GM12878 (cell line): ENCODE measurements around the gene MED13L. TPM values are rescaled to one million over a fixed set of nuclear protein-coding genes. Genes with fewer than 3 reads are reported as not detected.

Source experiments
- ATAC-seq: fragments of 200-7000 bp; cut with Tn5 transposase; 3 replicates; pipeline ENCODE4 v1.9.1; 2020; ENCODE audit warnings: mild to moderate bottlenecking, moderate library complexity
- BruUV-seq: library from RNA; stranded (reverse); fragments of 400-500 nt; replicated peaks from 2 replicates; lab custom pipeline; 2021; lab: Mats Ljungman, UMichigan
- CTCF ChIA-PET: fragments of 300-600 bp; sonication (Branson Sonifier 250); formaldehyde crosslinking; extraction: SDS; loops from one replicate; lab custom pipeline; 2021; ENCODE audit warnings: inconsistent platforms; lab: Yijun Ruan, JAX
- POLR2A ChIA-PET: fragments of 350-600 bp; formaldehyde crosslinking; extraction: SDS; loops from one replicate; lab custom pipeline; 2021; ENCODE audit warnings: inconsistent platforms; lab: Charles Lee
- RAD21 ChIA-PET: fragments of 300-600 bp; sonication (Branson Sonifier 250); formaldehyde crosslinking; loops from one replicate; lab custom pipeline; 2023; ENCODE audit warnings: antibody characterized with exemption; ENCODE audit not compliant: unreplicated experiment; lab: Charles Lee
- SMC1A ChIA-PET: fragments of 300-600 bp; sonication (Branson Sonifier 250); formaldehyde crosslinking; loops from one replicate; lab custom pipeline; 2023; ENCODE audit not compliant: unreplicated experiment, uncharacterized antibody; lab: Charles Lee
- DNase-seq: peaks from one replicate; pipeline ENCODE4 v3.0.0-alpha.2; 2011; ENCODE audit warnings: low read depth, low spot score
- FAIRE-seq: peaks from 3 replicates; lab custom pipeline; 2011; peaks lifted over from hg19 to GRCh38; lab: Jason Lieb, UNC
- H2AFZ ChIP-seq: 2 replicates; pipeline ENCODE4 v1.6.0; 2011; ENCODE audit warnings: low read depth, low read length, control low read depth; ENCODE audit not compliant: control insufficient read depth
- H3K27ac ChIP-seq: 2 replicates; pipeline ENCODE4 v1.5.1; 2011; ENCODE audit warnings: control low read depth; ENCODE audit not compliant: control insufficient read depth, insufficient read depth
- H3K27me3 ChIP-seq, 2 experiments: replicated peaks in 1 of 2; 2 replicates each; pipeline versions ENCODE4 v1.6.0 to v1.6.1; 2011; ENCODE audit warnings: low read length in 1 of 2; ENCODE audit not compliant: control insufficient read depth in 2 of 2, insufficient read depth in 2 of 2
- H3K36me3 ChIP-seq, 2 experiments: 2 replicates each; pipeline ENCODE4 v1.5.1; 2011; ENCODE audit warnings: low read length in 1 of 2; ENCODE audit not compliant: control insufficient read depth in 2 of 2, insufficient read depth in 2 of 2
- H3K4me1 ChIP-seq: 2 replicates; pipeline ENCODE4 v1.6.1; 2011; ENCODE audit warnings: mild to moderate bottlenecking, low read length, moderate library complexity, mixed read lengths; ENCODE audit not compliant: control insufficient read depth, insufficient read depth
- H3K4me2 ChIP-seq: 2 replicates; pipeline ENCODE4 v1.6.0; 2011; ENCODE audit warnings: control low read depth; ENCODE audit not compliant: control insufficient read depth, insufficient read depth
- H3K4me3 ChIP-seq: fragments of 200-600 bp; sonication (generic); 2 replicates; pipeline ENCODE4 v1.5.1; 2016
- H3K79me2 ChIP-seq: 2 replicates; pipeline ENCODE4 v1.6.0; 2011; ENCODE audit warnings: low read length; ENCODE audit not compliant: control insufficient read depth, insufficient read depth
- H3K9ac ChIP-seq: 2 replicates; pipeline ENCODE4 v1.8.0; 2011; ENCODE audit warnings: low read length, control low read depth, mixed read lengths; ENCODE audit not compliant: control insufficient read depth, insufficient read depth
- H3K9me3 ChIP-seq: replicated peaks from 3 replicates; pipeline ENCODE4 v1.5.1; 2011; ENCODE audit warnings: mild to moderate bottlenecking, low read length; ENCODE audit not compliant: control insufficient read depth, insufficient read depth
- H4K20me1 ChIP-seq: 2 replicates; pipeline ENCODE4 v1.6.0; 2011; ENCODE audit not compliant: control insufficient read depth, insufficient read depth
- CBFB ChIP-seq: IDR thresholded peaks from 2 replicates; pipeline ENCODE4 v1.6.1; 2016; ENCODE audit warnings: antibody characterized with exemption, low read depth
- MTA3 ChIP-seq: IDR thresholded peaks from 2 replicates; pipeline ENCODE4 v1.6.1; 2012; ENCODE audit warnings: low read length, inconsistent platforms, borderline replicate concordance
- NFIC ChIP-seq: IDR thresholded peaks from 2 replicates; pipeline ENCODE4 v1.6.1; 2012; ENCODE audit warnings: low read depth, mild to moderate bottlenecking, inconsistent platforms, low read length, moderate library complexity
- NFXL1 ChIP-seq: fragments of 450-650 bp; IDR thresholded peaks from 2 replicates; pipeline ENCODE4 v1.6.1; 2017; ENCODE audit warnings: antibody characterized with exemption, mild to moderate bottlenecking, borderline replicate concordance
- NKRF ChIP-seq: fragments of 450-650 bp; conservative IDR thresholded peaks from 2 replicates; pipeline ENCODE4 v1.6.1; 2017; ENCODE audit warnings: mild to moderate bottlenecking, moderate library complexity
- PRDM15 ChIP-seq: fragments of 450-650 bp; formaldehyde crosslinking; IDR thresholded peaks from 2 replicates; pipeline ENCODE4 v1.4.0; 2020; ENCODE audit warnings: mild to moderate bottlenecking, moderate library complexity
- RAD51 ChIP-seq: fragments of 450-650 bp; IDR thresholded peaks from 2 replicates; pipeline ENCODE4 v1.6.1; 2016; ENCODE audit warnings: moderate library complexity, mild to moderate bottlenecking, inconsistent platforms
- REST ChIP-seq: IDR thresholded peaks from 2 replicates; pipeline ENCODE4 v1.6.1; 2012; ENCODE audit warnings: mild to moderate bottlenecking, low read depth, low read length
- RUNX3 ChIP-seq: IDR thresholded peaks from 2 replicates; pipeline ENCODE4 v1.6.1; 2012; ENCODE audit warnings: low read length, inconsistent platforms
- TCF3 ChIP-seq: IDR thresholded peaks from 2 replicates; pipeline ENCODE4 v1.6.1; 2012; ENCODE audit warnings: low read depth, mild to moderate bottlenecking, low read length, borderline replicate concordance; ENCODE audit not compliant: insufficient read depth
- YBX1 ChIP-seq: fragments of 450-650 bp; IDR thresholded peaks from 2 replicates; pipeline ENCODE4 v1.6.1; 2016; ENCODE audit warnings: antibody characterized with exemption
- ZBTB11 ChIP-seq: fragments of 450-650 bp; formaldehyde crosslinking; IDR thresholded peaks from 2 replicates; pipeline ENCODE4 v1.5.0; 2022; ENCODE audit warnings: mild to moderate bottlenecking, missing genetic modification characterization
- WGBS: methylation state at CpG from one replicate; pipeline ENCODE4 v1.1.6; 2016; ENCODE audit warnings: low lambda C conversion rate; ENCODE audit not compliant: insufficient replicate concordance, insufficient coverage; ENCODE audit errors: missing lambda C conversion rate; 5-methylcytosine and 5-hydroxymethylcytosine counted together
- in situ Hi-C: fragments of 300-500 bp; cut with MboI; formaldehyde crosslinking; loops from 9 replicates; pipeline ENCODE4 v1.14.3; 2018; ENCODE audit warnings: mixed read lengths
- intact Hi-C: fragments of 100-400 bp; cut with micrococcal nuclease; formaldehyde crosslinking; loops from one replicate; pipeline ENCODE4 v1.14.2; 2022; ENCODE audit not compliant: unreplicated experiment
- polyA plus RNA-seq, 11 experiments: library from polyadenylated mRNA; depleted of rRNA in 4 of 11; unstranded in 6 of 11; stranded (reverse) in 5 of 11; fragments of >200 nt; fragmentation: Nextera tagmentation in 4 of 11; fragmentation: Illumina TruSeq in 1 of 11; extraction: Ambion mirVana in 4 of 11; extraction: Trizol in 1 of 11; gene quantifications; 1 replicate in 1 of 11; 2 replicates in 10 of 11; pipeline versions ENCODE4 v1.2.1 to v1.2.3, GENCODE V29; 2011 to 2016; ENCODE audit warnings: inconsistent platforms in 2 of 11, missing spikeins in 2 of 11, low read depth in 1 of 11
- total RNA-seq, 4 experiments: library from RNA; depleted of rRNA in 3 of 4; stranded (reverse); fragments of >200 nt in 3 of 4; fragmentation: Illumina TruSeq in 1 of 4; extraction: Trizol in 1 of 4; gene quantifications; 2 replicates each; pipeline versions ENCODE4 v1.2.1 to v1.2.3, GENCODE V29; 2013 to 2021

Gene MED13L
- total and polyA plus RNA-seq, 10 of the 15 experiments (the other 5 are each of a cell fraction or from before 2014, with no cell fraction given), result 3.7 to 30.1 (median 9.1) TPM

GRCh38 chr12:116220756-116221155, 56.7 kb downstream of the MED13L start:
- no peak for FAIRE-seq
- CTCF ChIA-PET, result no interaction called here
- Histone ChIP-seq H3K27ac (no peak overlapping the region), H3K9ac (no peak overlapping the region), H3K4me3 (no peak overlapping the region), H3K79me2 (no peaks in the 10 kb centered on the region), H4K20me1 (no peaks in the 10 kb centered on the region), H3K27me3 (no peaks in the 10 kb centered on the region), H2AFZ (no peak overlapping the region), H3K4me1 (no peaks in the 10 kb centered on the region), H3K9me3 (no peaks in the 10 kb centered on the region), H3K4me2 (no peak overlapping the region), H3K36me3 (no peaks in the 10 kb centered on the region)
- POLR2A ChIA-PET, result no interaction called here
- intact Hi-C loops (no loop called here), in situ Hi-C loops (no loop called here)
- BruUV-seq, result no TSS peak
- SMC1A ChIA-PET, result interaction anchor here (1.5 kb wide), 1 partner anchor 15 kb away, joined by 8 read pairs; no protein-coding TSS in a partner anchor
- WGBS, result 90% methylated on average over 3 of the region's 3 CpGs
- RAD21 ChIA-PET, result no interaction called here
- DNase-seq, result no peak
- no peak for ATAC-seq
- no peak for TF ChIP-seq NFIC
- TF ChIP-seq YBX1, result no peak
- no peak for TF ChIP-seq TCF3
- TF ChIP-seq NFXL1, result no peak
- no peak for TF ChIP-seq PRDM15 (CRISPR knock-in tag)
- no peak for TF ChIP-seq RAD51
- no peak for TF ChIP-seq REST
- TF ChIP-seq MTA3, result no peak
- no peak for TF ChIP-seq RUNX3
- no peak for TF ChIP-seq CBFB
- no peak for TF ChIP-seq ZBTB11
- no peak for TF ChIP-seq NKRF
